Measurements from ENCODE around the gene CFAP46.

- TF ChIP-seq POLR2A (IDR thresholded peaks at IDR 0.05) = no peak
- TF ChIP-seq CTCF (IDR thresholded peaks at IDR 0.05) = no peak
Measured at GRCh38 chr10:132973903-132974241, 31.5 kb upstream of the CFAP46 start.

Measured in uterus (tissue), 2 donors.